ENCODE results near the gene PPP1R9B.

DNA sequence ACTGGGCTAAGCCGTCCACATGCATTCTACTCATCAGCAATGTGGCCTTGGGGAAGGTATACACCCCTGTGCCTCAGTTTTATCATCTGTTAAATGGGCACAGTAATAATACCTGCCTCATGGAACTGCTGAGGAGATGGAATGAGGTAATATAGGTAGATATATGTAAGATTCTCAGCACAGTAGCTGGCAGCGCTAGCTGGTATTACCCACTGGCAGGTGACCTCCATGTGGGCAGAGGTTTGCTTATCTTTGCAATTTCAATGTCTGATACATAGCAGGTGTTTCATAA is 14.2 kb upstream of the PPP1R9B start:
- TF ChIP-seq TAF1 (IDR thresholded peaks at IDR 0.05; ENCODE audit: borderline replicate concordance, insufficient read depth, low read length) (no peak), SIN3A (IDR thresholded peaks at IDR 0.05; ENCODE audit: borderline replicate concordance, insufficient read depth, low read length) (no peak)
